NCI-H82 treated with DMSO at 0.1 percent for 48 hours (cell line): ENCODE measurements around the gene NUDT4.

ENCODE experiments used
- DNase-seq: peaks from one replicate; lab custom pipeline; 2025; ENCODE audit not compliant: unreplicated experiment; lab: John Stamatoyannopoulos, UW

NUDT4 gene

DNA sequence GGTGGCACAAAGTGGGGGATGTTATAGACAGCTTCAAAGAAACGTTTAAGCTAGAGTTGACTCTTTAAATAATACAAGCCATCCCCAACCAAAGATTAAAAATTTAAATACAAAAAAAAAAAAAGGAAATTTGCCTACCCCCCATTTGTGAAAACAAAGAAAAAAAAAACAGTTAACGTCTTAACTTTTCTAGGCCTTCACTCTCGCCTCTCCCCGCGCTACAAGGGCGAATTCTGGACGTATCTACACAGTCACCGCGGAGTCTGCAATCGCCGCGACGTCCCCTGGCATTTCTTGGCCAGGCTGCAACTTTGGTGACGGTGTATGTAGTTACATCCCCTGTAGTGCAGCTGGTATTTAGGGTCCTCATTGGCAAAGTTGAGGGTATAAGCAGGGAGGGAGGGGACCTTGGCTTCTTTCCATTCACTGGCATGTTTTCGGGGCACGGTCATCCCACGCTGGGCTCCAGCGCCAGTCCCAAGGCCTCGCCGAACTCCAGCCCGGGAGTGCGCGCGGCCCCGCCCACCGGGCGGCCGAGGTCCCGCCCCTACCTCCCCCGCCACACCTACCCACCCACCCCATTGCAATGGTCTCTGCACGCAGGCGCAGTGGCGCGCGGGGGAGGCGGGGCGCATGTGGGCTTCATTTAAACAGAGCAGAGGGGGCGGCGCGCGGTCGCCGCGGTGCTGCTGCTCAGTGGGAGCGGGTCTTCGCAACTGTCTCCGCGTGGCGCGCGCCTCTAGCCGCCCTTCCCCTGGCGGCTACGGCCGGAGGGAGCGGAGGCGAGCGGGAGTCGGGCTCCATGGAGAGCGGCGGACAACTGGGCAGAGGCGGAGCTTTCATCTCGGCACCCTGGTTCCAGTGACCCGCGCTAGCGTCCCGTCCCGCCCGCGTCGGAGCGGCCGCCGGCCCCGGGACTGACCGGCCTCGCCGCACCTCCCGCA is at the start of gene NUDT4:
Gene NUDT4 (plus strand): TSS at position 674 of the 944 bp plus-strand sequence. CDS start 398 bp downstream, outside the sequence.
- DNase-seq, result peak; percentile 72

- DNase-seq, result no peak
These were observed 44.7 kb upstream of the NUDT4 start for GRCh38 chr12:93333054-93333453.

DNA sequence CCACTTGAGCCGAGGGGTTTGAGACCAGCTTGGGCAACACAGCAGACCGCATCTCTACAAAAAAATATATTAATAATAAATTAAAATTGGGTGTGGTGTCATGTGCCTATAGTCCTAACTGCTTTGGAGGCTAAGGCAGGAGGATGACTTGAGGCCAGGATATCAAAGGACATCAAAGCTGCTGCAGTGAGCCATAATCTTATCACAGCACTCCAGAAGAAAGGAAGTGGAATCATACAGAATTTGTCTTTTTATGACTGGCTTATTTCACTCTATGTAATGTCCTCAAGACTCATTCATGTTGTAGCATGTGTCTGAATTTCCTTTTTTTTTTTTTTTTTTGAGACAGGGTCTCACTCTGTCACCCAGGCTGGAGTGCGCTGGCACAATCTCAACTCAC is 43.9 kb upstream of the NUDT4 start:
- DNase-seq, result no peak

GRCh38 chr12:93335603-93336162 is 42.0 kb upstream of the NUDT4 start:
- no peak for DNase-seq

DNA sequence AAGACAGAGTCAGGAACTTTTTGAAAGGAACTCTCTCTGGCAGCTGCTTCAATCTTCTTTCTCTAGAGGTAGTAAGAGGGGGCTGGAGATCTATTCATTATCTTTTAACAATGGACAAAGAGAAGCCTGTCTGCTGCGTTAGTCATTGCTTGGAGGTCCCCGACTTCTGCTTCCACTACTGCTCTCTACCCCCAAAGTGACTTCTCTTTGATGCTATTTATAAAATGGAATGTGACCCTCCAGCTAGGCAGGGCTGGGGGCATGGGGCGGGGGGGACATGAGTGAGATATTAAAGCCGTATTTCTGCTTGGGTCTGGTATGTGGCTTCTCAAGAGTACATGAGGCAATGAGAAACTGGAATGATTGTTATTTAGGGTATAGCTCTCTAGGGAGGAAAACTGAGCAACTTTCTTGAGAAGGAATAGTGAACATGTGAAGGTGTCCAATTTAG is 41.4 kb upstream of the NUDT4 start:
- no peak for DNase-seq

DNA sequence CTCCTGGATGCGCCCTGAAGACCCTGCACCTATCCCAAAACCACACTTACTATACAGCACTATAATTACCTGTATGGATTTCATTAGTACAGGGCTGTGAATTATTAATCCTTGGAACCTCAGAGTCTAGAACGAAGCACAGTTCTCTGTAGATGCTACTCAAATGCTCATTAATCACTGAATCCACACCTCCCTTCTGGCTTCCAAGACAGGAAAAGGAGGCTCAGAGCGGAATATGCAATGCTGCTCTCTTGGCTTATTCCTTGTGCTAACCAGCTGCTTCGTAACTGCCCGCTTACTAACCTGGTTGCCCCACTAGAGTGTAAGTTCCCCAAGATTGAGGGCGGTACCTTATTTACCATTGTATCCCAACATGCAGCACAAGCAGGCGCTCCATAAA is 39.1 kb upstream of the NUDT4 start:
- no peak for DNase-seq

GRCh38 chr12:93339695-93340094 is 38.0 kb upstream of the NUDT4 start:
- DNase-seq, result no peak

- DNase-seq, result no peak
These were observed 36.2 kb upstream of the NUDT4 start for GRCh38 chr12:93341409-93342049.

DNA sequence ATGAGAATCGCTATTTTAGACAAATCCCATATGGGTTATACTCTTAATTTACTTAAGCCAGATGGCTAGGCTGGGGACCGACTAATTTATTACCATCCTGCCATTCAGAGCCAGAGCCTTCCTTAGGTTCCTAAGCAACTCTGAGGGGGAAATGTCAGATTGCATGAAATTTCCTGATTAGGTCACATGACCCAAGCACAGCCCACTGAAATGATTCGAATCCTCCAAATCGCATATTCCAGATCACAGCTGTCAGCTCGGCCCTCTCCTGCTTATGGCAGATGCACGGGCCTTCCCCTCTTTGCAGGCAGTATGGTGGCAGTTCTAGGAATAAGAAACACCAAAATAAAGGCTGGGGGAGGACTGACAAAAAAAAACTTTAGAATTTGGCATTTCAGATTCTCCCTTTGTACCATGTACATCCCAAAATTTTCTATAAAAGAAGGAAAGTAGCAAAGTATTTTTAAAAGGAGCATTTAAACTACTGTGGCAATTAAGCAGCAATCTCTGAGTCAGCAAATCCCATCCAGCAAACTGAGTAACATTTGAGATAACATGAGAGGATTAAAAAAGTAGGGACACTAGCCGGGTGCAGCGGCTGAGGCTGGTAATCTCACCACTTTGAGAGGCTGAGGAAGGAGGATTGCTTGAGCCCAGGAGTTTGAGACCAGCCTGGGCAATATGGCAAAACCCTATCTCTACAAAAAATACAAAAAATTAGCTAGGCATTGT is 30.5 kb upstream of the NUDT4 start:
- peak; percentile 97 for DNase-seq

DNA sequence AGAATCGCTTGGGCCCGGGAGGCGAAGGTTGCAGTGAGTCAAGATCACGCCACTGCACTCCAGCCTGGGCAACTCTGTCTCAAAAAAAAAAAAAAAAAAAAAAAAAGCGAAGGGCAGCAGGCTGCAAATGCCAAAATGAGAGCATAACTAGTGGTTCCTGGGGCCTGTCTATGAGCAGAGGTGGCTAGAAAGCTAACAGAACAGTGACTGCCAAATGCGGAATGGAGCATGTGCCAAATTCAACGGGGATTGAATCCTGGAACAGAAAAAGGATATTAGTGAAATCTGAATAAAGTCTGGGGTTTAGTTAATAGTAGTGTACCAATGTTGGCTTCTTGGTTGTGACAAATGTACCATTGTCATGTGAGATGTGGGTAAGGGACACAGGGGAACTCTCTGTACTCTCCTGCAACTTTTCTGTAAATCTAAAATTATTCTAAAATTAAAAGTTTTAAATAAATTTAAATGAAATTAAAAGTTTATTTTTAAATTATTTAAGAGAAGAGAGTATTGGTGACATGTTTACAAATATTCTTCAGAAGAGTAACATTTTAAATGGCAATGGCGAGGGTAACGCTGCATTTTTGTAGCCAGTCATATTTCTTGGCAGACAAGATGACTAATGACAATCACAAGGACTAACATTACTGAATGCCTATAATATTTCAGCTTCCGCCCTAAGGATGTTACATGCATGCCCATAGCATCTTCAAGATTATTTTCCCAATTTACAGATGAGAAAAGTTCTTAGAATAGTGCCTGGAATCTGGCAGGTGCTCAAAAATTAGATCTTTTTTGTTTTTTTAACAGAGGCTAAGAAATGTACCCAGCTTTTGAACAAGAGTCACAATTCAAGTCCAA is 28.9 kb upstream of the NUDT4 start:
- DNase-seq, result no peak

- peak; percentile 99 for DNase-seq
These were observed 26.0 kb upstream of the NUDT4 start for GRCh38 chr12:93351726-93352125.

- DNase-seq, result peak; percentile 57
These were observed 25.4 kb upstream of the NUDT4 start for GRCh38 chr12:93352321-93352720.

GRCh38 chr12:93356214-93356613 is 21.5 kb upstream of the NUDT4 start:
- no peak for DNase-seq

DNA sequence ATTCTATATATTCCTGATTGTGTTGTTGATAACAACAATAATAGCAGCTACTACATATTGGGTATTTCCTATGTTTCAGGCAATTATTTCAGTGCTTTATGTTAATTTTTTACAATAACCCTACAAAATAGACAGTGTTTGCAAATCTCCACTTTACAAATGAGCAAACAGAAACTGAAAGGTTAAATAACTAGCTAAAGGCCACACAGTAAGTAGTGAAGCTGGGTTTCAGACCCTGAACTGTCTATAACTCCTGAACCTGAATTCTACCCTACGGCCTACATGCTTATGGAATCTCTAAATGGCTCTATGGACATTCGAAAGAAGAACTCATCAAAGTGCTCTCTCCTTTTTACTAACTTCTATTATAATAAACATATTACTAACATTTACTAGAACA is 19.7 kb upstream of the NUDT4 start:
- no peak for DNase-seq

DNA sequence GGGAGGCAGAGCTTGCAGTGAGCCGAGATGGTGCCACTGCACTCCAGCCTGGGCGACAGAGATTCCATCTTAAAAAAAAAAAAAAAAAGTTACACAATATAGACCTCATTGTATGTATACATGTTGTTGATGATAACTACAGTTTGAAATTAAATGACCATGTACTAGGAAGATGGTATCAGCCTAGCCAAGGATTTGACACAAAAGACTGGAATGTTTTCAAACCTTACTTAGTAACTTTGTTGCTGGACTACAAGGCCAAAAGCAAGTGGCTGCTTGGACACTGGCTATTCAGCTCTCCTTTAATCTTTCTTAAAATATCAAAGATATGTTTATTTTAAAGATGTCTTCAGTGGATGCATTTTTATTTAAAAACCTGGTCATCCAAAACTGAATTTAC is 18.9 kb upstream of the NUDT4 start:
- no peak for DNase-seq

DNA sequence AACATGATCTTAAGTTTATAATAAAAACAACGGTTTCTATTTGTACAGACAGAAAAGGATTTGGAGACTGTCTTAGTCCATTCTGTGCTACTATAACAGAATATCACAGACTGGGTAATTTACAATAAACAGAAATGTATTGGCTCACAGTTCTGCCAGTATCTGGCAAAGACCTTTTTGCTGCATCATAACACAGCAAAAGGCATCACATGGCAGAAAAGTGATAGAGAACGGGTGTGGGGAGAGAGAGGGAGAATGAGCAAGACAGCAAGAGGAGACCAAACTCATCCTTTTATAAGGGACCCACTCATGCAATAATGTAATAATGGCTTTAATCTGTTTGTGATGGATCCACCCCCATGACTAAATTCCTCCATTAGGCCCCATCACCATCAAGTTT is 17.0 kb upstream of the NUDT4 start:
- DNase-seq, result no peak

GRCh38 chr12:93361151-93361919 is 16.4 kb upstream of the NUDT4 start:
- DNase-seq, result no peak

DNA sequence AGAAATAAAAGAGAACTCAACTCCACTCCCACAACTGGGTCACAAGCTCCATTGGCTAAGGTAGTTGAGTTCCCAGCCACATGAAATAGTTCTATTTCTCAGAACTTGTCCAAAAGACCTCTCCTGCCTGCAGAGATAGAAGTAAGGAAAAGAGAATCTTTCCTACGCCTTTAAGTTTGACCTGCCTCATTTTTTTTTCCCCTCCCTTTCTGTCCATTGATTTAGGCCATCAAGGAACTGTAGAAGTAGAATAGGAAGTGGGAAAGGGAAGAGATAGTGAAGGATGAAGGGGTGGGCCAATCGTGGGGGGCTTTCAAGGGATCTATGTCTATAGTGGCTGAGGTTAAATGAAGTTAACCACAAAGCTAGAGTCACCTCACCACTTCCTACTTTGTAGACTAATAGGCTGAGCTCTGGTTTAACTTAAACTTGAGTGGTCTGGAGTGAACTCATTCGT is 13.9 kb upstream of the NUDT4 start:
- DNase-seq, result no peak

- DNase-seq, result no peak
These were observed 11.9 kb upstream of the NUDT4 start for GRCh38 chr12:93365616-93366405.
